Measurements from ENCODE around the gene TGIF2. TPM values are rescaled to one million over a fixed set of nuclear protein-coding genes. Genes with fewer than 3 reads are reported as not detected.

Gene TGIF2
- total and polyA plus RNA-seq, 2 of the 8 experiments (the other 6 are each of a cell fraction or from before 2014, with no cell fraction given), result 49.7 to 76.7 TPM

DNA sequence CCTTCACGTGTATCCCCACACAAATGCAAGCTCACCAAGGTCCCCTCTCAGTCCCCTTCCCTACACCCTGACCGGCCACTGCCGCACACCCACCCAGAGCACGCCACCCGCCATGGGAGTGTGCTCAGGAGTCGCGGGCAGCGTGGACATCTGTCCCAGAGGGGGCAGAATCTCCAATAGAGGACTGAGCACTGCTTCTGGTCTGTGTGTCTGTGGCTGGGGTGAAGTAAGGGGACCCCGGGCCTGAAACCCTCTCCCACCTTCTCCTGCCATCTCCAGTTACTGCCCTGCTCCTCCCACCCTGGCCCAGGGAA lies 23.8 kb upstream of the TGIF2 start:
- Histone ChIP-seq H3K4me3 (ENCODE audit: extremely low read depth in 1 of 4, insufficient read depth in 2 of 4, low read depth in 3 of 4, low read length in 4 of 4) (no peak overlapping the region), H3K56ac (replicated peaks; ENCODE audit: insufficient read length, low read depth, low read length) (no peak overlapping the region), H2BK5ac (ENCODE audit: low read depth, low read length) (no peak overlapping the region), H2BK120ac (replicated peaks; ENCODE audit: low read depth, low read length) (no peak overlapping the region), H2AFZ (ENCODE audit: low read length) (no peak overlapping the region), H2AK5ac (ENCODE audit: low read depth, low read length) (no peak overlapping the region), H3K79me1 (ENCODE audit: low read depth, low read length) (0 out of 2 replicates have a peak, but pooled peaks cover 2% of the 10 kb centered on the region), H3K9ac (replicated peaks in 1 of 4; ENCODE audit: extremely low read depth in 1 of 4, low read depth in 3 of 4, low read length in 3 of 4) (no peak overlapping the region), H4K5ac (ENCODE audit: insufficient read length, low read depth, low read length) (no peak overlapping the region), H3K27me3 (replicated peaks in 1 of 4; ENCODE audit: control insufficient read depth in 3 of 4, extremely low read depth in 1 of 4, insufficient read depth in 3 of 4, low read length in 3 of 4) (no peaks in the 10 kb centered on the region), H3K23me2 (ENCODE audit: low read depth, low read length) (no peaks in the 10 kb centered on the region), H4K91ac (replicated peaks; ENCODE audit: insufficient read length, low read length) (no peak overlapping the region), H3K14ac (ENCODE audit: insufficient read length) (no peak overlapping the region), H3K27ac (ENCODE audit: low read depth, low read length) (no peak overlapping the region), H4K8ac (ENCODE audit: extremely low read depth, insufficient read depth, low read length) (no peak overlapping the region), H3K79me2 (ENCODE audit: control insufficient read depth in 1 of 2, insufficient read depth in 2 of 2, low read length in 2 of 2) (peaks cover 0 to 13% of the 10 kb centered on the region in 2 experiments; a peak in 1 of 4 replicates), H3K4me2 (ENCODE audit: insufficient read depth in 1 of 2, low read depth in 2 of 2, low read length in 2 of 2) (no peak overlapping the region), H3K4ac (replicated peaks; ENCODE audit: insufficient read length, low read depth, low read length) (no peak overlapping the region), H3K9me3 (ENCODE audit: insufficient read depth in 2 of 2, low read depth in 1 of 2, low read length in 1 of 2) (no peaks in the 10 kb centered on the region), H2BK15ac (ENCODE audit: low read length) (no peak overlapping the region), H2BK20ac (ENCODE audit: low read length) (no peak overlapping the region), H3K18ac (ENCODE audit: extremely low read depth, low read length) (no peak overlapping the region), H4K20me1 (replicated peaks in 1 of 2; ENCODE audit: control insufficient read depth in 1 of 2, insufficient read depth in 2 of 2, low read length in 2 of 2) (peaks cover 2 to 10% of the 10 kb centered on the region in 2 experiments), H3K36me3 (ENCODE audit: control insufficient read depth in 2 of 4, insufficient read depth in 4 of 4, low read length in 3 of 4) (peaks cover 0 to 2% (median 0%) of the 10 kb centered on the region in 4 experiments; a peak in 3 of 8 replicates), H3K4me1 (replicated peaks in 1 of 4; ENCODE audit: control insufficient read depth in 3 of 4, insufficient read depth in 4 of 4, low read length in 3 of 4) (no peaks in the 10 kb centered on the region), H3K23ac (ENCODE audit: insufficient read length) (no peak overlapping the region), H2BK12ac (ENCODE audit: low read depth, low read length) (no peak overlapping the region)
- FAIRE-seq (no peak), DNase-seq (ENCODE audit: low read depth in 1 of 2, low spot score in 2 of 2) (no peak)
- 97% methylated on average over 9 of the region's 9 CpGs; no CpG with 5 or more reads in 1 of the 2 experiments for WGBS, 2 experiments (ENCODE audit: extremely low coverage in 1 of 2, insufficient coverage in 1 of 2, insufficient read length in 1 of 2, insufficient replicate concordance in 2 of 2, low coverage in 1 of 2, low lambda C conversion rate in 2 of 2, missing lambda C conversion rate in 1 of 2)
- ChIA-PET CTCF (ENCODE audit: partially characterized antibody) (interaction anchor here (0.9 to 3.1 kb wide), 10 partner anchors 9 to 105 kb away, joined by 3 to 19 read pairs (median 6); partner anchors contain the start of gene RAB5IF), POLR2A (ENCODE audit: partially characterized antibody) (interaction anchor here (0.8 to 3.8 kb wide), 7 partner anchors 8 to 56 kb away, joined by 3 to 13 read pairs (median 5); partner anchors contain the start of genes MYL9 and RAB5IF)
- no peak for TF ChIP-seq NANOG (IDR thresholded peaks at IDR 0.05; ENCODE audit: insufficient read depth, low read depth, low read length, poor library complexity, severe bottlenecking)
- TF ChIP-seq PHF8 (conservative IDR thresholded peaks at IDR 0.05; ENCODE audit: low read depth, low read length), result no peak
- TF ChIP-seq TAF7 (optimal IDR thresholded peaks at IDR 0.05; ENCODE audit: borderline replicate concordance, low read depth, low read length), result no peak
- no peak for TF ChIP-seq CTBP2 (IDR thresholded peaks at IDR 0.05; ENCODE audit: borderline replicate concordance, insufficient read depth, insufficient read length, low read length)
- no peak for TF ChIP-seq ZNF274 (IDR thresholded peaks at IDR 0.05; ENCODE audit: borderline replicate concordance, extremely low read depth, low read length)
- no peak for TF ChIP-seq RNF2 (IDR thresholded peaks at IDR 0.05; ENCODE audit: borderline replicate concordance, low read depth, low read length, missing control alignments, poor library complexity, severe bottlenecking)
- TF ChIP-seq ASH2L (IDR thresholded peaks at IDR 0.05; ENCODE audit: low read length), result no peak
- TF ChIP-seq BCL11A (IDR thresholded peaks at IDR 0.05; ENCODE audit: low read depth in 2 of 2, low read length in 2 of 2), result no peak
- no peak for TF ChIP-seq NRF1 (IDR thresholded peaks at IDR 0.05; ENCODE audit: low read depth, low read length)
- TF ChIP-seq KDM5A (IDR thresholded peaks at IDR 0.05; ENCODE audit: low read length), result no peak
- TF ChIP-seq EGR1 (IDR thresholded peaks at IDR 0.05; ENCODE audit: borderline replicate concordance, low read depth, low read length), result no peak
- TF ChIP-seq KDM4A (IDR thresholded peaks at IDR 0.05; ENCODE audit: low read depth, low read length, severe bottlenecking), result no peak
- no peak for TF ChIP-seq POU5F1 (IDR thresholded peaks at IDR 0.05; ENCODE audit: low read depth, low read length)
